ENCODE measurements around the gene CCDC43.

DNA sequence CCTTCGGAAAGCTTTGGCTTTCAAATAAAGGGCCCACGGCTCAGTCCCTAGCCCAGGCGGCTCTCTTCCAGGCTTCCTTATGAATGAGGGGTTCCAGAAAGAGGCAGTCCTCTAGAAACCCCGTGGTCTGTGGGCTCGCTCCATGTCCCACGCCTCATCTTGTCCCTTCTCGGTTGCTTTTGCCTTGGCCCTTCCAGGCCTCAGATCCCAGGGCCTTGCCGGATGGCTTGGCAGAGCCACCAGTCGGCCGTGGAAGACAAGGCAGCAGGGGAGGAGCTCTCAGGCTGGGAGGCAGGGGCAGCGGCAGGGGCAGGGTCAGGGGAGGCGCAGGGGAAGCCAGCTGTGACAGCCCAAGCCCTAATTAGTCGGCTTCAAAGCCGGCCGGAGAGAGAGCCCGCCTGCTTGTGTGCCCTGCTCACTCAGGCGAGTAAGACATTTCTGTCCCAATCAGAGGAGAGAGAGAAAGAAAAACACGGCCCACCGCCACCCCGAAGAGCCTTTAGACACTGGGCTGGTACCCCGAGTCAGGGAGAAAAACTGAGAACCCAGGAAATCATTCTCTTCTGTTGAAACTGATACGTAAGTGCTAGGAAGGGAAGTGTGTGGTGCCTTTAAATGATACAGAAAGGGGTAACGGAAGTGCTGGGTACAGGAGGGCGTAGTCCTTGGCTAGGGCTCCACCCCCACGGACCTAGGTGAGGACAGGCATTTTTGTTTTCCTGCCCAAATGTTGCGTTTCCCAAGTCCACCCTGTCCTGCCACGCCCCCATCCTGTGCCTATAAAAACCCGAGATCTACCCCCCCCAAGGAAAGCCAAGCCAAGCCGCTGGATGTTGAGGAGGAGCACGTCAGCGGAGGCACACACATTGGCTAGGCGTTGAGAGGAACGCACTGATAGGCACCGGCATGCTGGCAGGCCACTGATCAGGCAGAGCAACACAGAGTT is 61.1 kb downstream of the CCDC43 start:
- no peak for TF ChIP-seq POLR2A (IDR thresholded peaks at IDR 0.05)
- no peak for TF ChIP-seq EP300 (IDR thresholded peaks at IDR 0.05)
- TF ChIP-seq, protein P1, sequence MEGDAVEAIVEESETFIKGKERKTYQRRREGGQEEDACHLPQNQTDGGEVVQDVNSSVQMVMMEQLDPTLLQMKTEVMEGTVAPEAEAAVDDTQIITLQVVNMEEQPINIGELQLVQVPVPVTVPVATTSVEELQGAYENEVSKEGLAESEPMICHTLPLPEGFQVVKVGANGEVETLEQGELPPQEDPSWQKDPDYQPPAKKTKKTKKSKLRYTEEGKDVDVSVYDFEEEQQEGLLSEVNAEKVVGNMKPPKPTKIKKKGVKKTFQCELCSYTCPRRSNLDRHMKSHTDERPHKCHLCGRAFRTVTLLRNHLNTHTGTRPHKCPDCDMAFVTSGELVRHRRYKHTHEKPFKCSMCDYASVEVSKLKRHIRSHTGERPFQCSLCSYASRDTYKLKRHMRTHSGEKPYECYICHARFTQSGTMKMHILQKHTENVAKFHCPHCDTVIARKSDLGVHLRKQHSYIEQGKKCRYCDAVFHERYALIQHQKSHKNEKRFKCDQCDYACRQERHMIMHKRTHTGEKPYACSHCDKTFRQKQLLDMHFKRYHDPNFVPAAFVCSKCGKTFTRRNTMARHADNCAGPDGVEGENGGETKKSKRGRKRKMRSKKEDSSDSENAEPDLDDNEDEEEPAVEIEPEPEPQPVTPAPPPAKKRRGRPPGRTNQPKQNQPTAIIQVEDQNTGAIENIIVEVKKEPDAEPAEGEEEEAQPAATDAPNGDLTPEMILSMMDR (IDR thresholded peaks at IDR 0.05), result no peak
- TF ChIP-seq POLR2AphosphoS5 (IDR thresholded peaks at IDR 0.05), result no peak

Data from sigmoid colon (tissue), 4 donors.